DMS153 treated with DMSO at 0.1 percent for 48 hours (cell line): ENCODE data around the gene CNBP.
"Not testable (repeated sequence)": the region's sequence is repeated elsewhere in the genome, so short reads cannot be mapped to it uniquely, and the experiment has no call there.

Experiments used
- DNase-seq: peaks from one replicate; lab custom pipeline; 2025; ENCODE audit not compliant: unreplicated experiment; lab: John Stamatoyannopoulos, UW

CNBP gene

DNA sequence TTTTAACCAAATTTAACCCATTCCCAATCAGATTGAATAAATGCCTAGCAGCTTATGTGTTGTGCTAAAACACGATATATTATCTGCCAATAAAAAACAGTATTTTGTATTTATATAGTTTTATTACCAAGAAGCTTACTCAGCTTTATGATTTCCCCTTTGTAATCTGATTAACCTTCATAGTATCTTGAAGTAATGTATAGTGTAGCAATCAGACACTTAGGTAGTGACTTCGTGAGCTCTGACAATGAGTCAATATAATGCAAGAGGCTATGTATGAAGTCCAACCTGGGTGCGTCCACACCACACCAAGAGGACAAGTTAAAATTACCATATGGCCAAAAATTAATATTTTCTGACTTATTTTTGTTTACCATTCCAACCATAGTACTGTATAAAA is 2.1 kb upstream of the CNBP start:
- no peak for DNase-seq

DNA sequence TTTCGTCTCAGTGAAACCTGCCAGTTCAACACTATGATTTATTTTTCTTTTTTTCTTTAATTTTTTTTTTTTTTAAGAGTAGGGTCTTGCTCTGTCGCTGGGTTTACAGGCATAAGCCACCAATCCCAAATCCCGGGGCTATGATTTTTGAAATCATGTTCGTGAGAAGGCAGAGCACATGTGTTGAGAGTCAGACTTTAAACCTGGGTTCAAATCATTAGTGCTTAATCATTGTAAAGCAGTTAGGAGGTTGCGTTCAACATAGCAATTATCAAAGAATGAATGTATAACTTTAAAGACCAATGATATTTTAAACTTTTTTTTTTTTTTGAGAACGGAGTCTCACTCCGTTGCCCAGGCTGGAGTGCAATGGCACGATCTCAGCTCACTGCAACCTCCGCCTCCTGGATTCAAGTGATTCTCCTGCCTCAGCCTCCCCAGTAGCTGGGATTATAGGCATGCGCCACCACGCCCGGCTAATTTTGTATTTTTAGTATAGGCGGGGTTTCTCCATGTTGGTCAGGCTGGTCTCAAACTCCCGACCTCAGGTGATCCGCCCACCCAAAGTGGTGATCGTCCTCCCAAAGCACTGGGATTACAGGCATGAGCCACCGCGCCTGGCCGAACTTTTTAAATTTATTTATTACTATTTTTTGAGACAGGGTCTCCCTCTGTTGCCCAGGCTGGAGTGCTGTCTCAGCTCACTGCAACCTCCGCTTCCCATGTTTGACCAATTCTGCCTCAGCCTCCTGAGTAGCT is 1.3 kb upstream of the CNBP start:
- DNase-seq, result not testable (repeated sequence)

DNA sequence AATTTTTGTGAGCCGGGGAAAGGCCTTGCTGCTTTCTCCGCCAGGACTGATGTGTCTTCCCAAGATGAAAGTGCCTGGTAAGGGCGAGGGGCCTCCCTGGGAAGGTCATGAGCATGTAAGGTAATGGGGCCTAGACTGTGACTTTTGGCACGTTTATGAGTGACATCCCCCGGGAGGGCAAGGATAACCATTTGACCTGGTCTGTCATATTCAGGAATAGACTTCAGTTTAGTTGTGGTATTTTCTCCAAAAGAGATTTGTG is 631 bp upstream of the CNBP start:
- no peak for DNase-seq

DNA sequence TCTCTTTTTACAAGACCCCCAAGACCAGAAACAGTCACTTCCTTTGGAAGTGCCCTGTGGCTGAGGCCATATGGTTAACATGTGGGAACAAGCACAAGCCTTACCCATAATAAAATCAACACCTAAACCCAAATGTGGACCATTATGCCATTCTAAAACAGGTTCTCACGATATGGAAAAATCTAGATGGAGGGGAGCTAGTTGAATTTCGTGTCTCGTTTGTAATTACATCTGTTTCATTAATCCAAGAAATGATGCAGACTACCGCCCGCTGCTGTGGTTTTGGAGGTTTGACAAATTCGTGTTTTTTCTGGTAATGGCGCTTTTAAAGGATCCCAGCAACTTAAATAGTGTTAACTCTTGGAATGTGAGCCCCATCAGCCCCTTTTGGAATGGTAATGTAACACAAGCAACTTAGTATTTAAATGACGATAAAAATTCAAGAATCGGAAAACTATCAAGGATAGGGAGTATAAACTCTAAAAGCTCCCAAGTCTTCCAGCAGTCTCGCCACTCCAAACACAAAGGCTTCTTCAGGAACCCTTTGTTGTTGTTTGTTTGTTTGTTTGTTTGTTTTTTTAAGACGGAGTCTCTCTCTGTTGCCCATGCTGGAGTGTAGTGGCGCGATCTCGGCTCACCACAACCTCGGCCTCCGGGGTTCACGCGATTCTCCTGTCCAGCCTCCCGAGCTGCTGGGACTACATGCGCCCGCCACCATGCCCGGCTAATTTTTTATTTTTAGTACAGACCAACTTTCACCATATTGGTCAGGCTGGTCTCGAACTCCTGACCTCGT is 1.1 kb downstream of the CNBP start:
- DNase-seq, result no peak

DNA sequence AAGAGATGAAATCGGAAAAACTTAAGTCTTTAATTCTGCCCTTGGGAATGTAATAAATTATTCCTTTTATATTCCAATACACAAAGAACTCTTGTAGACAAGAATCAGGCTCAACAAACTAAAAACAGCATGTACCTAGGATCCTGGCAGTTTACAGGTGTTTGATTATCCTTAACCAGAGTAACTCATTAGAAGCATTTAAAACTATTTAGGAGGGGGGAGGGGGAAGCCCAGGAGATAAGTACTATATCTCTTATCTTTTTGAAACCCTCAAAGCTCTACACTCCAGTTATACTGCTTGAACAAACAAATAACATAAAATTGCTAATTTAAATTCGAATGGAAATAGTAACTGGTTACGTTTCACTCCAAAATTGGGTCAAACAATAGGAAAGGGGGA is 1.9 kb downstream of the CNBP start:
- no peak for DNase-seq

DNA sequence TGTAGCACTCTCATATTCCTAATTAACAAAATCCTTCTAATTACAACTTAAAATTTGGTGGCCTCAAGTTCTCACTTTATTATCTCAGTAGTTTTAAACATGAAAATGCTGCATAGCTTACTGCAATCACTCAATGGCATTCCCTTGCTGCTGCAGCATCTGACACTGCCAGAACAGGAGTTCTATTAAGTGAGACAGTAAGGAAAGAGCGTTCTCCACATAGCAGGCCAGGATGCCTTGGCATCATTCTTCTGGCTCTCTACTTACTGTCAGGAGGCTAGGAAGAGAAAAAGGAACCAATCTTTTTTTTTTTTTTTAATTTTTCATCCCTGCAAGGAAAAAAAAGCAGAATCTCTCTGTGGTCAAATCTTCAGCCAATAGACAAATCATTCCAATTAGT is 3.2 kb downstream of the CNBP start:
- DNase-seq, result no peak

DNA sequence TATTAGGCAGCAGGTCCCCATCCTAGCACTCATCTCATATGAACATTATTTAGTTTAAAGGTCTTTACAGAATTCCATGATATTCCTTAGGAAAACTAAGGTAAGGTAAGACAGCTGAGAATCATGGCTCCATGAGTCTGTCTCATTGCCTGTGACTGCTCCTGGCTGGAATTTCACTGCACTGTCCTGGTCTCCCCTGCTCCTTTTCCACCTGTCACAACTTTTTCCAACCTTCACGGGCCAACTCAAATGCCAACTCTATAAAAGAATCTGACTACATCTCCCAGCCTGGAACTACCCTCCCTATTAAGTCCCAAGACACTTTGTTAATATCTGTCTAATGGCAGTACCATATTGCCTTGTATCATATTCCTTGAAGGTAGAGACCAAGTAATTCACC is 7.6 kb downstream of the CNBP start:
- DNase-seq, result no peak

DNA sequence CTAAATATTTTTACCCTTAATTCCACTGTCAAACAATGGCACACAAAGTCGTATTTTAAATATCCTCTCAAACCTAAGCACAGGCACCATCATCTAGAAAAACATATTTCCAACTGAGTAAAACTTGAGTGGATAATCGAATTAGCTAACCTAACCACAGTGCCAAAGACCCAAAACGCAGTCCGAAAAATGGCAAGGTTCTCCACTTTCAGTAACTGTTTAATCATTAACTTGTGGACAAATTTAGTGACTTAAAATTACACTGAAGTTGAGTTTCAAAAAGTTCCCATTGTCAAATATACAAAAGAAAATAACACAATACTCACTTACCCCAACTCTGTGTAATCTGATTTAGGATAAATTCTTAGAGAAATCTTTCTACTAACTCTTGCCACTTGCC is 10.0 kb downstream of the CNBP start:
- DNase-seq, result no peak

DNA sequence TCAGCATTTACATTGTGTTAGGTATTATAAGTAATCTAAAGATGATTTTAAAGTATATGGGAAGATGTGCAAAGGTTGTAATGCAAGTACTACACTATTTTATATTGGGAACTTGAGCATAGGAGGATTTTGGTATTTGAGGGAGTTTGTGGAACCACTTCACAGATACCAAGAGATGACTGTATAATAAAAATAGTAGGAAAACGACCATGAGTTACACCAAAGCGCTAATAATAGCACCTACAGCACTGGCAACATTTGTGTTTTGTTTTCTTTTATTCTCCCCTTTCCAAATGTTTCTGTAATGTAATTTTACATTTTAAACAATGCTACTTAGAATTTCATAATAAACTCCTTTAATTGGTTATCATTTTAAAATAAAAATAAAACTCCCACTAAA is 10.5 kb downstream of the CNBP start:
- DNase-seq, result no peak

DNA sequence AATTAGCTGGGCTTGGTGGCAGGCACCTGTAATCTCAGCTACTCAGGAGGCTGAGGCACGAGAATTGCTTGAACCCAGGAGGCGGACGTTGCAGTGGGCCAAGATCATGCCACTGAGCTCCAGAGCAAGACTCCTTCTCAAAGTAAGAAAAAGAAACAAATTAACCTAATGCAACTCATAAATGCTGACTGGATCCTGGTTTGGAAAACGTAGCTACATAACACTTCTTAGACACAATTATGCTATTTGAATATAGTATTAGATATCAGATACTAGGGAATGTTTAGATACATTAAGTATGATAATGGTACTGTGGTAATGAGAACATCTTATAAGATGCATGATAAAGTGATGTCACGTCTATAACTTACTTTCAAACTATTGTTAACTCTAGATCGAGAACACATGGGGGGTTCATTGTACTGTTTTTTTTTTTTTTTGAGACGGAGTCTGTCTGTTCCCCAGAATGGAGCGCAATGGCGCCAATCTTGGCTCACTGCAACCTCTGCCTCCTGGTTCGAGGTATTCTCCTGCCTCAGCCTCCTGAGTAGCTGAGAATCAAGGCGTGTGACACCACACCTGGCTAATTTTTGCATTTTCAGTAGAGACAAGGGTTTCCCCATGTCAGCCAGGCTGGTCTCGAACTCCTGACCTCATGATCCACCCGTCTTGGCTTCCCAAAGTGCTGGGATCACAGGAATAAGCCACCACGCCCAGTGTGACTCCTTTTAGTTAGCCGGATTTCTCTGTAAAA is 16.9 kb downstream of the CNBP start:
- DNase-seq, result no peak

DNA sequence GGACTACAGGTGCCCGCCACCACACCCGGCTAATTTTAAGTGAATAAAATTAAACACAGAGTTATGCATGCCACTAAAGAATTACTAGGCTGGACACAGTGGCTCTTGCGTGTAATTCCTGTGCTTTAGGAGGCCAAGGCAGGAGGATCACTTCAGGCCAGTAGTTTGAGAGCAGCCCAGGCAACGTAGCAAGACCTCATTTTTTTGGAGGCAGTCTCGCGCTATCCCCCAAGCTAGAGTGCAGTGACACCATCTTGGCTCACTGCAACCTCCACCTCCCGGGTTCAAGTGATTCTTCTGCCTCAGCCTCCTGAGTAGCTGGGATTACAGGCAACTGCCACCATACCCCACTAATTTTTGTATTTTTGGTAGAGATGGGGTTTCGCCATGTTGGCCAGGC is 18.1 kb downstream of the CNBP start:
- DNase-seq, result not testable (repeated sequence)

DNA sequence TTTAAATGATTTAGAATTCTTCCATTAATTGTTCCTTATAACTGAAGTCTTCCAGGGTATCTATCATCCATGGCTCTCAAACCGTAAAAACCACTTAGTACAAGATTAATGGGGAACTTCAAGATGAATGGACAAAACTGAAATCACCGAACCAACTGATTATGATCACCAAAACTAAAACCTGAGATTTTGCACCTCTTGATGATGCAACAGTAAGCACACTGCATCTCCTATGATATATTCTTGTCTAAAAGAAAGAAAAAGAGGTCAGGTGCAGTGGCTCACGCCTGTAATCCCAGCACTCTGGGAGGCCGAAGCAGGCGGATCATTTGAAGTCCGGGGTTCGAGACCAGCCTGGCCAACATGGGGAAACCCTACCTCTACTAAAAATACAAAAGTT is 19.2 kb downstream of the CNBP start:
- no peak for DNase-seq

DNA sequence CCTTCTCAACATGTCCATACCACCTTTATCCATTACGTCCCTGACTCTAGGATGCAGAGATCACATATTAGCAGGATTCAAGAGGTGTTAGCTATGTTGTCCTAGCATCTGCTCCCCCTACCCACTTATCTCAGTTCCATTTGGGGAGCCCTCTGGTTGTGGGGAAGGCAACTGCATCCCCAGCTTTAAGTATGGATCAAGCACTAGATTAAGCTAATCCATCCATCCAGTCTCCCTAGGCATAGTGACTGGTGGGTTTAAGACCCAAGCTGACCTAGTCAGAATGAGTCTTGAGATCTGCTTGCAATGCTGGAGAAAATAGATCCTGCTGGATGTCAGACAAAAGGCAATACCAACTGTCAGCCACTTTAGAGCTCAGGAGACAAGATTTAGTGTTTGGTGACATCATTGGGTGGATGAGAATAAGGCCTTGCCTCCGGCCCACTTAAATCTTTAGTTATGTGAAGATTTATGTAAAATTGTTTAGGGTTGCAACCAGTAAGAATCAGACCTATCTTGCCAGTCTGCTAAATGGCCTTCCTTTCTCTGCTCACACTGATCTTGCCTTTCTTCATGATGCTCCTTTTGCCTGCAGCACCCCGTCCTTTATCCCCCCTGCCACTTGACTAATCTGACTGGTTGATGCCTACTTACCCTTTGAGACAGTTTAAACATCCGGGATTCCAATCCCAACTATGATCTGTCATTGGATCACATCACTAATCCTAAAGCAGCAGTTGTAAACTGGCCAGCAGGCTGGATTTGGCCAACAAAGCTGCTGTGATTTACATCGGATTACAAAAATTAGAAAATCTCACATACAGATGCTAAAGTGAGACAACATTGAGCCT is 20.7 kb downstream of the CNBP start:
- DNase-seq, result no peak

DNA sequence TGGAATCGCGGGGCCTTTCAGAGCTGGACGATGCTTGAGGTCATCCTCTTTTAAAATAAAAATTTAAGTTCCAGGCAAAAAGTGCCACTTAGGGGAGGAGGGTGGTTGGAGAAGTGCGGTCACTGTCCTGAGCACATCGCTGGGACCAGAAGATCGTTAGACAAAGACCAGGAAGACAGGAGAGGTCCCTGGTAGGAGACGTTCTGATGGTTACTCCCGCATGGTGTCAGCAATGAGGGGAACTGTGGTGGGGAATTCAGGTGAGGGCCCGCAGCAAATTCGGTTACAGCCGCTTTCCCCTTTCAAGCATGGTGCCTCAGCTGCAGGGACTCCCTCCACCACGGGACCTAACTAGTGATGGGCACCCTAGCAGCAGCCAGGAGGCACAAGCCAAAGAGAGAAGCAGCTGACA is 21.8 kb downstream of the CNBP start:
- no peak for DNase-seq

DNA sequence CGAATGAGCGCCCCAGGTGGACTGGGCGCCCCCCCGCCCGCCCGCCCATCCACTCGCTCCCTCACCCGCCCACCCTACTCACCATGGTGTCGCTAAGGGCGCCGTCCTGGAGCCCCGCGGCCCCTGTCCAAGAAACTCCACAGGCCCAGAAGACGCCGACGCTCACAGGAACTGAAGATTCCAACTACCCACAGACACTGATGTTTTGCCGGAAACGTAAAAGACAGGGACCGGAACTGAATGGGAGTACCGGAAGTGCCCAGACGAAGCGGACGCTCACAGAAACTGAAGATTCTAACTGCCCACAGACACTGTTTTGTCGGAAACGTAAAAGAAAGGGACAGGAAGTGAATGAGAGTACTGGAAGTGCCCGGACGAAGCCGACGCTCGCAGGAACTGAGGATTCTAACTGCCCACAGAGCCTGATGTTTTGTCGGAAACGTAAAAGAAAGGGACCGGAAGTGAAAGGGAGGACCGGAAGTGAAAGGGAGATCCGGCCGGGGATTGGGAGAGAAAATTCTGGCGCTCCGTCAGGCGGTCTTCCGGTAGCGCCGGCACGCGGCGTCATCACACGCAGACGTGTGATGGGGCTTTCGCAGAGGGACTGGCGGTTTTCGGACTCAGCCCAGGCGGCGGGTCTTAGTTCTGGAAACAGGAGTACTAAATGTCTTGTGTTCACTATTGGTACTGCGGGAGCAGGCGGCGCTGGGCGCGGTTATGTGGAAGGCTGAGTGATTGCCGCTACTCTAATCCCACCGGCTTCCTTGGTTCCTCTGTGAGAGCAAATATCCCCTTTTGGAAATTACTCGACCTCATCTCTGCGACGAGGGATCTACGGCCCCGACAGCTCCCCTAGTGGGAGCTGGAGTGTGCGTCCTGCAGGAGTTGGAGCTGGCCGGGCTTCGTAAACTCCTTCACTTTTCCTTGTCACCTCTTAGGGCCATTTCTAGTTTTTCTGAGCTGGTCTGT is 22.5 kb downstream of the CNBP start, which contains the start of gene ISY1:
TSS of gene ISY1 (minus strand) at position 173 of the 969 bp plus-strand sequence. CDS start at position 85, 88 bp downstream.
- DNase-seq, result peak; percentile 94

DNA sequence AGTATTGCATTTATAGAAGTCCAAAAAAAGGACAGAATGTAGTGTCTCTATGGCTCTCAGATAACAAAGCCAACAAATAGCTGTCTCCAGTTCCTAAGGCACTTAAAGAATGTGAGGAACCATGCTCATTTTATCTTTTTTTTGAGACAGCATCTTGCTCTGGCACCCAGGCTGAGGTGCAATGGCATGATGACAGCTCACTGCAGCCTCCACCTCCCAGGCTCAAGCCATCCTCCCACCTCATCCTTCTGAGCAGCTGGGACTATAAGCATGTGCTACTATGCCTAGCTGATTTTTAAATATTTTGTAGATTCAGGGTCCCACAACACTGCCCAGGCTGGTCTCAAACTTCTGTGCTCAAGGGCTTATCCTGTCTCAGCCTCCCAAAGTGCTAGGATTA is 38.9 kb downstream of the CNBP start:
- DNase-seq, result no peak

DNA sequence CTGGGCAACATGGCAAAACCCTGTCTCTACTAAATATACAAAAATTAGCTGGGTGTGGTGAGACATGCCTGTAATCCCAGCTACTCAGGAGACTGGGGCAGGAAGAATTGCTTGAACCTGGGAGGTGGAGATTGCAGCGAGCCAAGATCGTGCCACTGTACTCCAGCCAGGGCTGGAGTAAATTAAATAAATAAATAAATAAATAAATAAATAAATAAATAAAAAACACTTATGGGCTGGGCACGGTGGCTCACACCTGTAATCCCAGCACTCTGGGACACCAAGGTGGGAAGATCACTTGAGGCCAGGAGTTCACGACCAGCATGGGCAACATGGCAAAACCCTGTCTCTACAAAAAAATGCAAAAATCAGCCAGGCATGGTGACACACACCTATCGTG is 42.7 kb downstream of the CNBP start:
- not testable (repeated sequence) for DNase-seq

DNA sequence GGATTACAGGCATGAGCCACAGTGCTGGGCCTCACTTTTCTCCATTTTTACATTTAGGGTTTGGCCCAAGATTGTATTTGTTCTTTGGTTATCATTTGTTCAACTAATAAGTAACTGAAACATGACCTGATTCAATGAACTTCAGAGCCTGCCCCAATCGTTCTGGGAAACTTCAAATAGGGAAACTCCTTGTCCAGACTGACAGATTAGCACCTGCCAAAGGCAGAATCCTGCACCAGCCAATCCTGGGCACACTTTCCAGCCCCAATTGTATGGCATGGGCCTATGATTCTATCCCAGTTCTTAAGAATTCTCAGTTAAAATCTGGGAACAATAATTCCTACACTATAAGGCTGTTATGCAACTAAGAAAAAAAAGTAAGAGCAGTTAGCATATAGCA is 43.8 kb downstream of the CNBP start:
- no peak for DNase-seq

DNA sequence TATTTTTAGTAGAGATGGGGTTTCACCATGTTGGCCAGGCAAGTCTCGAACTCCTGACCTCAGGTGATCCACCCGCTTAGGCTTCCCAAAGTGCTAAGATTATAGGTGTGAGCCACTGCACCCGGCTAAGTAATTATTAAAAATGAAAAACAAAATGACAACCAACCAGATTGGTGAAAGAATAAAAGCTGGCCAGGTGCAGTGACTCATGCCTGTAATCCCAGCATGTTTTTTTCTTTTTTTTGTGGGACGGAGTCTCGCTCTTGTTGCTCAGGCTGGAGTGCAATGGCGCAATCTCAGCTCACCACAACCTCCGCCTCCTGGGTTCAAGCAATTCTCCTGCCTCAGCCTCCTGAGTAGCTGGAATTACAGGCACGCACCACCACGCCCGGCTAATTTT is 47.4 kb downstream of the CNBP start:
- DNase-seq, result not testable (repeated sequence)
